Transverse colon (tissue), 4 donors: ENCODE data around the gene CDIPT.

Source experiments
- CTCF ChIP-seq, 5 experiments: fragments of 200-600 bp in 3 of 5; fragments of 450-650 bp in 2 of 5; sonication (generic) in 3 of 5; IDR thresholded peaks; 1 replicate in 2 of 5; 2 replicates in 3 of 5; pipeline ENCODE4 v1.5.1; 2016 to 2017; ENCODE audit warnings: antibody characterized with exemption in 5 of 5, inconsistent platforms in 3 of 5, mild to moderate bottlenecking in 2 of 5, moderate library complexity in 1 of 5
- EP300 ChIP-seq: sonication (generic); formaldehyde crosslinking; IDR thresholded peaks from one replicate; pipeline ENCODE4 v1.6.1; 2017; ENCODE audit warnings: antibody characterized with exemption, low read depth
- POLR2A ChIP-seq: fragments of 450-650 bp; IDR thresholded peaks from one replicate; pipeline ENCODE4 v1.6.1; 2016; ENCODE audit warnings: antibody characterized with exemption, mild to moderate bottlenecking, moderate library complexity
- POLR2AphosphoS5 ChIP-seq, 3 donors: sonication (generic); formaldehyde crosslinking; IDR thresholded peaks; one replicate each; pipeline ENCODE4 v1.6.1; 2016; ENCODE audit warnings: antibody characterized with exemption in 3 of 3

GRCh38 chr16:29820730-29821642, 42.0 kb downstream of the CDIPT start:
- TF ChIP-seq CTCF (IDR thresholded peaks at IDR 0.05): no peak
- TF ChIP-seq POLR2AphosphoS5 (IDR thresholded peaks at IDR 0.05): peak; percentile 80 to 92 (median 88)
- TF ChIP-seq EP300: peak; percentile 6
- peak; percentile 88 for TF ChIP-seq POLR2A
